ENCODE measurements around the gene IKZF1. TPM values are rescaled to one million over a fixed set of nuclear protein-coding genes. Genes with fewer than 3 reads are reported as not detected.

Gene IKZF1
- total and polyA plus RNA-seq, 4 donors: 4.0 to 37.8 (median 18.5) TPM

DNA sequence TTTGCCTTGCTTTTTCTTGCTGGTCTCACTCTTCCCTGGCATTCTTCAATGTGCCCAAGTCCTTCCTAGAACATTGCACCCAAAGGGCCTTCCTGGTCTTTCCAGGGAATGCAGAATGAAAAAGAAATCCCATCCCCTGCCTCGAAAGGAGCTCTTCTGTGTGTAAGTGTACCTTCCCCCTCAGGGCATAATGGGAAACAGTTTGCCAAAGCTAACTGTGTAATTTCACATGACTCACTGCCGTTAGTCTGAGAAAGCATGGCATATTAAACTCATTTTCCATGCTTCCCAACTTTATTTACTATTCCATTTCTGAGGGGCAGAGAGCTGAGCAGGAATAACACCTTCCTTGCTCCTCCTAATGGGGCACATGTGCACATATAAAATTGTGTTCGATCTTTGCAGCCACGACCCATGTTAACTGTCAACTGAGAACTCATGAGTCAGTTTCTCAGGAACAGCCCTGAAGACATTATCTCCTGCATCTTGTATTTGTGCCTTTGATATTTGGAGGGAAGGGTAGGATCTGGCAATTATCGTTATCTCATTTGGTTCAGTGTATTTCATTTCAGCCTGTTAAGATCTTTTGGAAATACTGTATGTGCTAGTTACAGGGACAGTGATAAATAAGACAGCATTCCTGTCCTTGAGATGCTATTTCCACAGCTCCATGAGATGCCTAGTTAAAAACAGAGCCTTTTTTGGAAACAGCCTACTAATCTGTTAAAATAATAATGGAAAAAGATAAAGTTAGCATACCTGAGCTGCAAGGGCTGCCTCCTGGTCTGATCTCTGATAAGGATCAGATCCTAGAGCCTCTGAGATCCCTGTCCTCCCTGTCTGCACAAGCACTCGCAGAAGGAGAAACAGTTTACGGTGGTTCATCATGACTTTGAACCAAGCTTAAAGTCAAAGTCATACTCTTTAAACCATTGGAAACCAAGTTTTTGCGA is 42.3 kb downstream of the IKZF1 start:
- H3K9me3 ChIP-seq (ENCODE audit: control insufficient read depth in 4 of 4, insufficient read depth in 3 of 4, low read length in 3 of 4): peaks cover 0 to 2% (median 0%) of the 10 kb centered on the region in 4 donors
- H3K4me1 ChIP-seq (ENCODE audit: control insufficient read depth in 5 of 5, insufficient read depth in 5 of 5, low read length in 5 of 5): peaks cover 0 to 3% (median 0%) of the 10 kb centered on the region in 5 donors
- peaks cover 0 to 9% (median 0%) of the 10 kb centered on the region in 3 donors for H3K27me3 ChIP-seq (ENCODE audit: control insufficient read depth in 3 of 3, insufficient read depth in 3 of 3, low read length in 2 of 3)
- no peak overlapping the region for H3K4me3 ChIP-seq
- no peak for TF ChIP-seq CTCF (IDR thresholded peaks at IDR 0.05; ENCODE audit: control extremely low read depth, extremely low read depth)
- no peaks in the 10 kb centered on the region for H3K36me3 ChIP-seq (ENCODE audit: control insufficient read depth in 4 of 4, insufficient read depth in 4 of 4, low read length in 4 of 4)
- ATAC-seq (ENCODE audit: insufficient read depth, low FRiP score) (no peak), DNase-seq (no peak)
- no peak overlapping the region for H3K9ac ChIP-seq (ENCODE audit: insufficient read depth in 1 of 2, low read length in 2 of 2)
- WGBS, 2 donors: 80% methylated on average over 8 of the region's 8 CpGs
- no peak overlapping the region for H3K27ac ChIP-seq (ENCODE audit: low read depth in 1 of 2, low read length in 1 of 2)

DNA sequence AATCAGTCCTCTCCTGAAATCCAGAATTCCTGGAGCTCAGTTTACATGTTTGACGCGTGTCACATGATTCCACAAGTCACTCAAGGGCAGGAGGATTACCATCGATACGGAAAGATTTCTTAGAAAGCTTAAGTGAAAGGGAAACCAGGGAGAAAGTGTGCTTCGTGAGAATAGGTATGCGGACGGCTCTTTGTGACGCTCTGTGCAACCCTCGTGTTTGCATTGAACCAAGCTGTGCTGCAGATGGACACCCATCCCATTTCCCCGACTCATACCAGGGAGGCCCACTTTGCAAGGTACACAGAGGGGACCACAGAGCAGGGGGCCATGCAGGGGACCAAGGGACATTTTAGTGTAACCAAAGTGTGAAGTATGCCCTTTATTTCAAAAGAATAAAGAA is 43.2 kb downstream of the IKZF1 start:
- Histone ChIP-seq H3K27ac (ENCODE audit: low read depth in 1 of 2, low read length in 1 of 2) (no peak overlapping the region), H3K27me3 (ENCODE audit: control insufficient read depth in 3 of 3, insufficient read depth in 3 of 3, low read length in 2 of 3) (peaks cover 0 to 9% (median 0%) of the 10 kb centered on the region in 3 donors), H3K9me3 (ENCODE audit: control insufficient read depth in 4 of 4, insufficient read depth in 3 of 4, low read length in 3 of 4) (peaks cover 0 to under 1% (median 0%) of the 10 kb centered on the region in 4 donors), H3K36me3 (ENCODE audit: control insufficient read depth in 4 of 4, insufficient read depth in 4 of 4, low read length in 4 of 4) (no peaks in the 10 kb centered on the region), H3K4me3 (no peak overlapping the region), H3K9ac (ENCODE audit: insufficient read depth in 1 of 2, low read length in 2 of 2) (no peak overlapping the region), H3K4me1 (ENCODE audit: control insufficient read depth in 5 of 5, insufficient read depth in 5 of 5, low read length in 5 of 5) (peaks cover 0 to under 1% (median 0%) of the 10 kb centered on the region in 5 donors)
- no peak for TF ChIP-seq CTCF (IDR thresholded peaks at IDR 0.05; ENCODE audit: control extremely low read depth, extremely low read depth)
- ATAC-seq (ENCODE audit: insufficient read depth, low FRiP score) (no peak), DNase-seq (no peak)
- WGBS, 2 donors: 86 to 89% methylated on average over 10 of the region's 10 CpGs

GRCh38 chr7:50348469-50349162 is 44.1 kb downstream of the IKZF1 start:
- no peak for ATAC-seq (ENCODE audit: insufficient read depth, low FRiP score)

More at GRCh38 chr7:50348469-50349162, 44.1 kb downstream of the IKZF1 start:
- Histone ChIP-seq H3K9ac (ENCODE audit: insufficient read depth in 1 of 2, low read length in 2 of 2) (no peak overlapping the region), H3K36me3 (ENCODE audit: control insufficient read depth in 4 of 4, insufficient read depth in 4 of 4, low read length in 4 of 4) (no peaks in the 10 kb centered on the region), H3K27me3 (ENCODE audit: control insufficient read depth in 3 of 3, insufficient read depth in 3 of 3, low read length in 2 of 3) (peaks cover 0 to 4% (median 0%) of the 10 kb centered on the region in 3 donors), H3K4me1 (ENCODE audit: control insufficient read depth in 5 of 5, insufficient read depth in 5 of 5, low read length in 5 of 5) (no peaks in the 10 kb centered on the region), H3K9me3 (ENCODE audit: control insufficient read depth in 4 of 4, insufficient read depth in 3 of 4, low read length in 3 of 4) (no peaks in the 10 kb centered on the region), H3K27ac (ENCODE audit: low read depth in 1 of 2, low read length in 1 of 2) (no peak overlapping the region), H3K4me3 (no peak overlapping the region)
- 90% methylated on average over 8 of the region's 8 CpGs for WGBS, 2 donors
- no peak for DNase-seq
- TF ChIP-seq CTCF (IDR thresholded peaks at IDR 0.05; ENCODE audit: control extremely low read depth, extremely low read depth): no peak

All from lung (tissue), 12 donors.